ENCODE results near the gene CARS2. TPM values are rescaled to one million over a fixed set of nuclear protein-coding genes. Genes with fewer than 3 reads are reported as not detected.

The CARS2 gene
- total RNA-seq, 1 experiment from 2014 or later, result 41.9 TPM

DNA sequence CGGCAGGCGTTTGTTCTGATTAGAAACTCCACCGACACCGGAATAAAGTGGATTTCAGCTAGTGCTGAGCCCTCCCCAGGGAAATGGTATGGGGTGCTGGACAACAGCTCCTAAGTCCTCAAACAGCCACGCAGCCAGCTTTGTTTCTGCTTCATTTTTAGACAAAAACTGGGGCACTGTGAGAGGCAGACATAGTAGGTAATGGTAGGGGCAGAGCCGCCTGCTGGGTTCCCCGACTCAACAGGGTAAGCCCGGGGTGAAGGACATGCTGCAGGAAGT is 39.7 kb downstream of the CARS2 start:
- H2AFZ ChIP-seq (ENCODE audit: low read length), result no peak overlapping the region
- Mint-ChIP-seq H3K9me3 (peaks cover 32 to 33% of the 10 kb centered on the region in 2 experiments), H3K4me1 (peaks cover 3% of the 10 kb centered on the region in 2 experiments; a peak in 2 of 4 replicates), H3K36me3 (ENCODE audit: insufficient read depth in 1 of 3, low read depth in 3 of 3) (peaks cover 75 to 93% (median 91%) of the 10 kb centered on the region in 3 experiments), H3K27me3 (ENCODE audit: low read depth) (no peaks in the 10 kb centered on the region), H3K27ac (no peak overlapping the region; a peak in 1 of 7 replicates), H3K4me3 (no peak overlapping the region)
- H4K8ac ChIP-seq (replicated peaks; ENCODE audit: insufficient read length, low read depth, low read length), result no peak overlapping the region
- no peaks in the 10 kb centered on the region for H3K27me3 ChIP-seq (ENCODE audit: insufficient read depth, low read length)
- H4K20me1 ChIP-seq (ENCODE audit: control insufficient read depth, insufficient read depth, insufficient read length), result no peaks in the 10 kb centered on the region
- no peak overlapping the region for H2BK20ac ChIP-seq (ENCODE audit: low read depth, low read length, poor library complexity, severe bottlenecking)
- no peak overlapping the region for H3K9ac ChIP-seq (ENCODE audit: extremely low read depth, insufficient read length, low read length)
- H3K4me2 ChIP-seq (ENCODE audit: insufficient read depth, insufficient read length, low read length), result no peak overlapping the region
- H3K14ac ChIP-seq (ENCODE audit: insufficient read depth, low read length), result no peak overlapping the region; the same call in 1 of the 2 replicates
- no peaks in the 10 kb centered on the region for H3K79me2 ChIP-seq (ENCODE audit: insufficient read depth, low read length)
- H3K23ac ChIP-seq (ENCODE audit: insufficient read length, low read depth, low read length), result no peak overlapping the region
- H3K27ac ChIP-seq (ENCODE audit: insufficient read length, low read depth, low read length), result no peak overlapping the region
- no peak overlapping the region for H2BK120ac ChIP-seq (ENCODE audit: low read depth, low read length, poor library complexity, severe bottlenecking)
- no peak overlapping the region for H3T11ph ChIP-seq (ENCODE audit: low read length)
- no peak overlapping the region for H2BK12ac ChIP-seq (ENCODE audit: insufficient read length, low read depth, low read length)
- no peak overlapping the region for H2BK15ac ChIP-seq (ENCODE audit: low read depth, low read length)
- peaks cover 9% of the 10 kb centered on the region for H3K9me3 ChIP-seq (ENCODE audit: control insufficient read depth, low read depth, low read length)
- no CpG with 5 or more reads among the region's 8 CpGs for WGBS (ENCODE audit: extremely low coverage, insufficient read length, low lambda C conversion rate)
- TF ChIP-seq, protein P1, sequence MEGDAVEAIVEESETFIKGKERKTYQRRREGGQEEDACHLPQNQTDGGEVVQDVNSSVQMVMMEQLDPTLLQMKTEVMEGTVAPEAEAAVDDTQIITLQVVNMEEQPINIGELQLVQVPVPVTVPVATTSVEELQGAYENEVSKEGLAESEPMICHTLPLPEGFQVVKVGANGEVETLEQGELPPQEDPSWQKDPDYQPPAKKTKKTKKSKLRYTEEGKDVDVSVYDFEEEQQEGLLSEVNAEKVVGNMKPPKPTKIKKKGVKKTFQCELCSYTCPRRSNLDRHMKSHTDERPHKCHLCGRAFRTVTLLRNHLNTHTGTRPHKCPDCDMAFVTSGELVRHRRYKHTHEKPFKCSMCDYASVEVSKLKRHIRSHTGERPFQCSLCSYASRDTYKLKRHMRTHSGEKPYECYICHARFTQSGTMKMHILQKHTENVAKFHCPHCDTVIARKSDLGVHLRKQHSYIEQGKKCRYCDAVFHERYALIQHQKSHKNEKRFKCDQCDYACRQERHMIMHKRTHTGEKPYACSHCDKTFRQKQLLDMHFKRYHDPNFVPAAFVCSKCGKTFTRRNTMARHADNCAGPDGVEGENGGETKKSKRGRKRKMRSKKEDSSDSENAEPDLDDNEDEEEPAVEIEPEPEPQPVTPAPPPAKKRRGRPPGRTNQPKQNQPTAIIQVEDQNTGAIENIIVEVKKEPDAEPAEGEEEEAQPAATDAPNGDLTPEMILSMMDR (conservative IDR thresholded peaks at IDR 0.05), result no peak
- H3K23me2 ChIP-seq (ENCODE audit: insufficient read length, low read depth, low read length, poor library complexity, severe bottlenecking), result no peaks in the 10 kb centered on the region
- H3K79me1 ChIP-seq (ENCODE audit: insufficient read depth, low read depth, low read length, poor library complexity, severe bottlenecking), result no peaks in the 10 kb centered on the region
- no peak overlapping the region for H3K18ac ChIP-seq (ENCODE audit: insufficient read length, low read depth, low read length)
- H3K56ac ChIP-seq (ENCODE audit: insufficient read length, low read depth, low read length), result no peak overlapping the region
- no peak for DNase-seq
- no peaks in the 10 kb centered on the region for H3K4me1 ChIP-seq (ENCODE audit: insufficient read depth, low read length)
- H2AK5ac ChIP-seq (ENCODE audit: insufficient read length, low read length), result no peak overlapping the region
- no peak overlapping the region for H2BK5ac ChIP-seq (ENCODE audit: insufficient read length, low read length)
- H4K5ac ChIP-seq (ENCODE audit: insufficient read length, low read depth, low read length), result no peak overlapping the region
- H3K4ac ChIP-seq (ENCODE audit: low read depth, low read length), result no peak overlapping the region
- no peak overlapping the region for H4K91ac ChIP-seq (ENCODE audit: insufficient read length, low read depth, low read length)
